Spleen (tissue), 11 donors: ENCODE results near the gene TYMP. TPM values are rescaled to one million over a fixed set of nuclear protein-coding genes. Genes with fewer than 3 reads are reported as not detected.

ENCODE experiments used
- DNase-seq: peaks from one replicate; pipeline ENCODE4 v3.0.0-alpha.2; 2020
- H3K27ac ChIP-seq, 8 donors: fragments of 200-600 bp; sonication (generic) in 7 of 8; 1 replicate in 4 of 8; 2 replicates in 4 of 8; pipeline versions ENCODE4 v1.5.0 to v1.8.0; 2016 to 2021; ENCODE audit warnings: inconsistent platforms in 4 of 8, mild to moderate bottlenecking in 4 of 8, moderate library complexity in 1 of 8
- H3K27me3 ChIP-seq, 7 donors: fragments of 200-600 bp; sonication (generic) in 6 of 7; replicated peaks in 1 of 7; 1 replicate in 4 of 7; 2 replicates in 3 of 7; pipeline versions ENCODE4 v1.5.0 to v1.8.0; 2016 to 2021; ENCODE audit warnings: inconsistent platforms in 3 of 7, mild to moderate bottlenecking in 1 of 7
- H3K36me3 ChIP-seq, 6 donors: fragments of 200-600 bp; sonication (generic) in 5 of 6; 1 replicate in 4 of 6; 2 replicates in 2 of 6; pipeline versions ENCODE4 v1.5.0 to v1.8.0; 2016 to 2021; ENCODE audit warnings: inconsistent platforms in 2 of 6
- H3K4me1 ChIP-seq, 6 donors: fragments of 200-600 bp; sonication (generic) in 5 of 6; 1 replicate in 3 of 6; 2 replicates in 3 of 6; pipeline versions ENCODE4 v1.5.0 to v1.8.0; 2016 to 2021; ENCODE audit warnings: inconsistent platforms in 3 of 6
- H3K4me3 ChIP-seq, 8 donors: fragments of 200-600 bp; sonication (generic) in 7 of 8; 1 replicate in 4 of 8; 2 replicates in 4 of 8; pipeline versions ENCODE4 v1.5.0 to v1.8.0; 2016 to 2021; ENCODE audit warnings: inconsistent platforms in 4 of 8, mild to moderate bottlenecking in 4 of 8, moderate library complexity in 2 of 8
- H3K9me3 ChIP-seq, 8 donors: fragments of 200-600 bp; sonication (generic) in 7 of 8; 1 replicate in 4 of 8; 2 replicates in 4 of 8; pipeline versions ENCODE4 v1.5.0 to v1.8.0; 2016 to 2021; ENCODE audit warnings: inconsistent platforms in 4 of 8
- POLR2A ChIP-seq, 3 donors: fragments of 450-650 bp; IDR thresholded peaks; one replicate each; pipeline ENCODE4 v1.5.1; 2017; ENCODE audit warnings: antibody characterized with exemption in 3 of 3, mild to moderate bottlenecking in 1 of 3
- POLR2AphosphoS5 ChIP-seq, 3 donors: sonication (generic); formaldehyde crosslinking; IDR thresholded peaks; one replicate each; pipeline ENCODE4 v1.5.1; 2017; ENCODE audit warnings: antibody characterized with exemption in 3 of 3
- WGBS, 5 donors: extraction: QIAGEN DNeasy Blood & Tissue Kit in 3 of 5; methylation state at CpG; one replicate each; pipeline versions ENCODE4 v1.1.5 to v1.1.7; 2013 to 2018; 5-methylcytosine and 5-hydroxymethylcytosine counted together
- intact Hi-C: fragments of 100-400 bp; cut with DNase I; formaldehyde crosslinking; loops from one replicate; pipeline ENCODE4 v1.15.0; 2023; ENCODE audit warnings: low total_unique reads
- polyA plus RNA-seq, 3 donors: library from polyadenylated mRNA; stranded (reverse); fragments of 200-250 nt; gene quantifications; one replicate each; pipeline ENCODE4 v1.2.1, GENCODE V29; 2013
- total RNA-seq, 7 donors: library from RNA; depleted of rRNA in 3 of 7; stranded (reverse); fragments of >200 nt in 3 of 7; fragmentation: NEBNext Ultra II Directional in 4 of 7; extraction: Animal tissue kit (Norgen Biotek cat#: 25700) in 4 of 7; gene quantifications; one replicate each; pipeline versions ENCODE4 v1.1.0 to v1.2.1, GENCODE V29; 2016 to 2021
- TF ChIP-seq, protein P1 (sequence below), 11 experiments: fragments of 200-600 bp in 7 of 11; fragments of 450-650 bp in 4 of 11; sonication (generic) in 4 of 11; IDR thresholded peaks in 8 of 11; conservative IDR thresholded peaks in 3 of 11; 1 replicate in 7 of 11; 2 replicates in 4 of 11; pipeline versions ENCODE4 v1.4.0 to v1.8.0; 2016 to 2021; ENCODE audit warnings: antibody characterized with exemption in 11 of 11, inconsistent platforms in 4 of 11, mild to moderate bottlenecking in 1 of 11
- donor health status: healthy with polysubstance abuse.
- donor health status: DM: no; HTN: no; CAD: no; lungs with moderate emphysema.
- donor health status: DM: no; HTN: no; CAD: no.
- donor health status: Bipolar disorder and iron deficiency.
- donor health status: healthy.
- donor health status: DM: no; HTN: no; CAD: no.
- donor health status: DM: yes; HTN: yes; CAD: no.

The TYMP gene
- total and polyA plus RNA-seq, 10 donors, result 73.7 to 284 (median 145) TPM

GRCh38 chr22:50505276-50505775 lies 24.5 kb downstream of the TYMP start:
- Histone ChIP-seq H3K27me3 (no peaks in the 10 kb centered on the region), H3K36me3 (peaks cover 0 to 56% (median 37%) of the 10 kb centered on the region in 6 donors), H3K9me3 (no peaks in the 10 kb centered on the region), H3K27ac (no peak overlapping the region), H3K4me3 (no peak overlapping the region), H3K4me1 (peaks cover 18 to 52% (median 33%) of the 10 kb centered on the region in 6 donors)
- TF ChIP-seq POLR2AphosphoS5 (IDR thresholded peaks at IDR 0.05), result no peak
- TF ChIP-seq, protein P1, sequence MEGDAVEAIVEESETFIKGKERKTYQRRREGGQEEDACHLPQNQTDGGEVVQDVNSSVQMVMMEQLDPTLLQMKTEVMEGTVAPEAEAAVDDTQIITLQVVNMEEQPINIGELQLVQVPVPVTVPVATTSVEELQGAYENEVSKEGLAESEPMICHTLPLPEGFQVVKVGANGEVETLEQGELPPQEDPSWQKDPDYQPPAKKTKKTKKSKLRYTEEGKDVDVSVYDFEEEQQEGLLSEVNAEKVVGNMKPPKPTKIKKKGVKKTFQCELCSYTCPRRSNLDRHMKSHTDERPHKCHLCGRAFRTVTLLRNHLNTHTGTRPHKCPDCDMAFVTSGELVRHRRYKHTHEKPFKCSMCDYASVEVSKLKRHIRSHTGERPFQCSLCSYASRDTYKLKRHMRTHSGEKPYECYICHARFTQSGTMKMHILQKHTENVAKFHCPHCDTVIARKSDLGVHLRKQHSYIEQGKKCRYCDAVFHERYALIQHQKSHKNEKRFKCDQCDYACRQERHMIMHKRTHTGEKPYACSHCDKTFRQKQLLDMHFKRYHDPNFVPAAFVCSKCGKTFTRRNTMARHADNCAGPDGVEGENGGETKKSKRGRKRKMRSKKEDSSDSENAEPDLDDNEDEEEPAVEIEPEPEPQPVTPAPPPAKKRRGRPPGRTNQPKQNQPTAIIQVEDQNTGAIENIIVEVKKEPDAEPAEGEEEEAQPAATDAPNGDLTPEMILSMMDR (IDR thresholded peaks at IDR 0.05 in 8 of 11, conservative IDR thresholded peaks at IDR 0.05 in 3 of 11), result no peak
- no peak for TF ChIP-seq POLR2A (IDR thresholded peaks at IDR 0.05)
- intact Hi-C loops, result no loop called here
- DNase-seq, result peak; percentile 79
- 89 to 95% (median 93%) methylated on average over 13 to 14 of the region's 14 CpGs for WGBS, 5 donors

- Histone ChIP-seq H3K36me3 (peaks cover 0 to 53% (median 37%) of the 10 kb centered on the region in 6 donors), H3K4me1 (peaks cover 18 to 45% (median 30%) of the 10 kb centered on the region in 6 donors), H3K4me3 (no peak overlapping the region), H3K27ac (no peak overlapping the region), H3K9me3 (no peaks in the 10 kb centered on the region), H3K27me3 (no peaks in the 10 kb centered on the region)
- WGBS, 5 donors, result 92 to 95% (median 93%) methylated on average over 9 to 44 of the region's 44 CpGs
- peak; percentile 83 for DNase-seq
- intact Hi-C loops, result no loop called here
- TF ChIP-seq POLR2AphosphoS5 (IDR thresholded peaks at IDR 0.05) (no peak), POLR2A (IDR thresholded peaks at IDR 0.05) (no peak)
- TF ChIP-seq, protein P1 (IDR thresholded peaks at IDR 0.05 in 8 of 11, conservative IDR thresholded peaks at IDR 0.05 in 3 of 11), result no peak
Observed at GRCh38 chr22:50504369-50505211, 25.2 kb downstream of the TYMP start.

DNA sequence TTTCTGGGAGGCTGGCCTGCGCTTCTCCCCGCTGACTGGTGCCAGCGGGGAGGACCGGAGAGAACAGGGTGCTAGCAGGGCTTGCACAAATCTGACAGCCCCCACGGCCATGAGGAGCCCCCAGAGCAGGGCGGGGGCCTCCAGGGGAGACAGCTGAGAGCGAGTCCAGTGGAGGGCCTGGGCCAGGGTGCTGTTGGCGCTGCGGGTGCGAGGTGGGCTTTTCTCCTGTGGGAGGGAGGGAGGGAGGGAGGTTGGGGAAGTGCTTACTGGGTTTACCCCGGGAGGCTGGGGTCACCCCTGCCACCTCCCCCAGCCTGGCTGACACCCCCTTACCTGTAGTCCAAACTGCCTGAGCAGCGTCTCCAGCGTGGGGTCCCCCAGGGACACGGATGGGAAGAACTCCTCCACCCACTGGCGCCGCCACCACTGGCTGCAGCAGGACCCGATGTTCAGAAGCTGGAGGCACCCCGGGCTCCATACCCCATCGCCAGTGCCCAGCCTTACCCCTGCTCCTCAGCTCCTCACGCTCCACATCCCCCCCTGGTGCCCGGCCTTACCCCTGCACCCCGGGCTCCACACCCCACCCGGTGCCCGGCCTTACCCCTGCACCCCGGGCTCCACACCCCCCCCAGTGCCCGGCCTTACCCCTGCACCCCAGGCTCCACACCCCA lies 26.2 kb downstream of the TYMP start:
- H3K4me3 ChIP-seq, result no peak overlapping the region
- no peaks in the 10 kb centered on the region for H3K9me3 ChIP-seq
- DNase-seq, result no peak
- intact Hi-C loops, result no loop called here
- H3K4me1 ChIP-seq, result peaks cover 10 to 38% (median 21%) of the 10 kb centered on the region in 6 donors
- no peaks in the 10 kb centered on the region for H3K27me3 ChIP-seq
- 85 to 92% (median 90%) methylated on average over 13 to 25 of the region's 26 CpGs for WGBS, 5 donors
- TF ChIP-seq POLR2A (IDR thresholded peaks at IDR 0.05) (no peak), POLR2AphosphoS5 (IDR thresholded peaks at IDR 0.05) (no peak)
- TF ChIP-seq, protein P1 (IDR thresholded peaks at IDR 0.05 in 8 of 11, conservative IDR thresholded peaks at IDR 0.05 in 3 of 11), result no peak
- peaks cover 0 to 53% (median 37%) of the 10 kb centered on the region in 6 donors for H3K36me3 ChIP-seq
- no peak overlapping the region for H3K27ac ChIP-seq
